Small intestine (tissue), 7 donors: ENCODE measurements around the gene COX10. TPM values are rescaled to one million over a fixed set of nuclear protein-coding genes. Genes with fewer than 3 reads are reported as not detected.
A peak's percentile ranks its signal among the peaks of the same experiment; 100 is the strongest.

ENCODE experiments used
- DNase-seq, 2 donors: peaks; one replicate each; pipeline versions ENCODE4 v3.0.0 to v3.0.0-alpha.2; 2013
- FAIRE-seq: peaks from 2 replicates; lab custom pipeline; 2012; peaks lifted over from hg19 to GRCh38; lab: Jason Lieb, UNC
- H3K27ac ChIP-seq, 3 donors: one replicate each; pipeline ENCODE4 v1.5.1; 2013; ENCODE audit warnings: low read length in 2 of 3, mild to moderate bottlenecking in 2 of 3, control low read depth in 1 of 3, inconsistent platforms in 1 of 3, low read depth in 1 of 3, moderate library complexity in 1 of 3
- H3K27me3 ChIP-seq, 3 donors: one replicate each; pipeline ENCODE4 v1.6.1; 2013; ENCODE audit warnings: low read length in 3 of 3, inconsistent platforms in 1 of 3; ENCODE audit not compliant: control insufficient read depth in 3 of 3, insufficient read depth in 3 of 3
- H3K36me3 ChIP-seq, 3 donors: one replicate each; pipeline ENCODE4 v1.6.1; 2013; ENCODE audit warnings: low read length in 3 of 3, inconsistent platforms in 1 of 3, low read depth in 1 of 3, mild to moderate bottlenecking in 1 of 3, moderate library complexity in 1 of 3; ENCODE audit not compliant: control insufficient read depth in 3 of 3, insufficient read depth in 2 of 3
- H3K4me1 ChIP-seq, 3 donors: one replicate each; pipeline ENCODE4 v1.6.1; 2013; ENCODE audit warnings: low read length in 2 of 3, inconsistent platforms in 1 of 3, low read depth in 1 of 3, mild to moderate bottlenecking in 1 of 3, moderate library complexity in 1 of 3; ENCODE audit not compliant: control insufficient read depth in 3 of 3, insufficient read depth in 2 of 3
- H3K4me3 ChIP-seq, 3 donors: one replicate each; pipeline ENCODE4 v1.5.1; 2013; ENCODE audit warnings: low read length in 3 of 3, control low read depth in 1 of 3, inconsistent platforms in 1 of 3, low read depth in 1 of 3, mild to moderate bottlenecking in 1 of 3, moderate library complexity in 1 of 3
- H3K9me3 ChIP-seq, 2 donors: one replicate each; pipeline ENCODE4 v1.6.1; 2013; ENCODE audit warnings: low read depth in 1 of 2, low read length in 1 of 2; ENCODE audit not compliant: control insufficient read depth in 2 of 2, insufficient read depth in 1 of 2
- WGBS, 3 donors: extraction: QIAGEN DNeasy Blood & Tissue Kit; methylation state at CpG; one replicate each; pipeline ENCODE4 v1.1.7; 2013; 5-methylcytosine and 5-hydroxymethylcytosine counted together
- polyA plus RNA-seq, 4 donors: library from polyadenylated mRNA; stranded (reverse) in 3 of 4; unstranded in 1 of 4; fragments of 200-250 nt in 3 of 4; fragments of 120-200 nt in 1 of 4; gene quantifications; one replicate each; pipeline versions ENCODE4 v1.2.1 to v1.2.3, GENCODE V29; 2013
- donor health status: healthy with polysubstance abuse.
- donor health status: control.
- donor health status: control.
- donor health status: Bipolar disorder and iron deficiency.
- donor health status: healthy.

COX10 gene
- polyA plus RNA-seq, 4 donors = 10.8 to 18.1 (median 16.2) TPM

- WGBS, 3 donors = 12 to 34% (median 22%) methylated on average over 10 of the region's 10 CpGs
- Histone ChIP-seq H3K9me3 (no peaks in the 10 kb centered on the region), H3K4me1 (peaks cover 14 to 20% (median 16%) of the 10 kb centered on the region in 3 donors), H3K4me3 (no peak overlapping the region), H3K36me3 (peaks cover 0 to 19% (median 0%) of the 10 kb centered on the region in 3 donors), H3K27me3 (no peaks in the 10 kb centered on the region), H3K27ac (peak overlapping the region in 2 of 3 donors; percentile 50 to 52)
- peak; percentile 56 to 66 for DNase-seq
- FAIRE-seq = no peak
These were observed 132.0 kb downstream of the COX10 start for GRCh38 chr17:14201021-14201987.

DNA sequence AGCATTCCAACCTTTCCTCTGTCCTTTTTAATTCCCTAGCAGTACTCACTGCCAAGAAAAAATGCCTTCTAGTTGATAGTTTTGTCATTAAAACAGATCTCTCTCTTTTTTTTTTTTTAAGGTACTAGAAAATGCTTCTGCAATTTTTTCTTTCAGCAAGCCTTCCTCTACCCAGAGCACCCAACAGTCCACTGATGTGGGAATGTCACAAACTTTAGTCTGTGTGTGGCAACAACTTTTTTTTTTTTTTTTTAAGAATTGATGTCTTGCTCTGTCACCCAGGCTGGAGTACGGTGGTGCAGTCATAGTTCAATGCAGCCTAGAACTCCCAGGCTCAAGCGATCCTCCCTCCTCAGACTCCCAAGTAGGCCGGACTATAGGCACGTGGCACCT is 132.7 kb downstream of the COX10 start:
- no peaks in the 10 kb centered on the region for H3K9me3 ChIP-seq
- peak overlapping the region in 2 of 3 donors; percentile 50 to 52 for H3K27ac ChIP-seq
- H3K27me3 ChIP-seq = no peaks in the 10 kb centered on the region
- peaks cover 0 to 26% (median 0%) of the 10 kb centered on the region in 3 donors for H3K36me3 ChIP-seq
- 94 to 97% (median 95%) methylated on average over 4 of the region's 4 CpGs for WGBS, 3 donors
- FAIRE-seq = no peak
- peaks cover 11 to 20% (median 16%) of the 10 kb centered on the region in 3 donors for H3K4me1 ChIP-seq
- no peak for DNase-seq
- H3K4me3 ChIP-seq = no peak overlapping the region

- Histone ChIP-seq H3K9me3 (no peaks in the 10 kb centered on the region), H3K4me1 (peaks cover 10 to 20% (median 16%) of the 10 kb centered on the region in 3 donors), H3K36me3 (peaks cover 0 to 30% (median under 1%) of the 10 kb centered on the region in 3 donors), H3K27ac (no peak overlapping the region), H3K4me3 (no peak overlapping the region), H3K27me3 (no peaks in the 10 kb centered on the region)
- DNase-seq (no peak), FAIRE-seq (no peak)
- WGBS, 3 donors = 86 to 95% (median 89%) methylated on average over 10 of the region's 10 CpGs
These were observed 133.3 kb downstream of the COX10 start for GRCh38 chr17:14202388-14203166.

- Histone ChIP-seq H3K9me3 (no peaks in the 10 kb centered on the region), H3K27me3 (no peaks in the 10 kb centered on the region), H3K36me3 (peaks cover 0 to 34% (median 2%) of the 10 kb centered on the region in 3 donors), H3K27ac (no peak overlapping the region), H3K4me3 (no peak overlapping the region), H3K4me1 (peaks cover 7 to 16% (median 16%) of the 10 kb centered on the region in 3 donors)
- FAIRE-seq = no peak
- WGBS, 3 donors = 89 to 97% (median 91%) methylated on average over 3 of the region's 3 CpGs
- DNase-seq = no peak
These were observed 134.1 kb downstream of the COX10 start for GRCh38 chr17:14203388-14203787.

GRCh38 chr17:14204084-14204483 is 134.8 kb downstream of the COX10 start:
- Histone ChIP-seq H3K27ac (no peak overlapping the region), H3K9me3 (no peaks in the 10 kb centered on the region), H3K4me3 (no peak overlapping the region), H3K27me3 (no peaks in the 10 kb centered on the region), H3K36me3 (peaks cover 0 to 34% (median 2%) of the 10 kb centered on the region in 3 donors), H3K4me1 (peaks cover 7 to 21% (median 16%) of the 10 kb centered on the region in 3 donors)
- DNase-seq = peak in 1 of 2 donors; percentile 12
- WGBS, 3 donors = 61 to 67% (median 66%) methylated on average over 5 of the region's 5 CpGs
- FAIRE-seq = no peak

DNA sequence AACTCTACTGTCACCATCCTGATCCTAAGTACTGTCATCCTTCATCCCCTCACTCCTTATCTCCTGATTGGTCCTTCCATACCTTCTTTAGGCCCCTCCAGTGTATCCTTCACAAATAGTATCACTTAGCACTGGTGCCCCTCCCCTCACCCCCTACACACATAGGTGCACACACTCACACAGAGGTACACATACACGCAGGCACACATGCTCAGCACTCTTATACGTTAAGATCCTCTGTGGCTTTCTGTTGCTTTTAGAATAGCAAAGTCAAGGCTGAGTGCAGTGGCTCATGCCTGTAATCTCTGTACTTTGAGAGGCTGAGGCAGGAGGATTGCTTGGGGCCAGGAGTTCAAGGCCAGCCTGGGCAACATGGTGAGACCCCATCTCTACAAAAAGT is 135.2 kb downstream of the COX10 start:
- no peaks in the 10 kb centered on the region for H3K27me3 ChIP-seq
- peaks cover 7 to 23% (median 16%) of the 10 kb centered on the region in 3 donors for H3K4me1 ChIP-seq
- no peak overlapping the region for H3K27ac ChIP-seq
- WGBS, 3 donors = 90 to 95% (median 92%) methylated on average over 2 of the region's 2 CpGs
- FAIRE-seq (no peak), DNase-seq (no peak)
- H3K36me3 ChIP-seq = peaks cover 0 to 34% (median 2%) of the 10 kb centered on the region in 3 donors
- H3K4me3 ChIP-seq = no peak overlapping the region
- H3K9me3 ChIP-seq = no peaks in the 10 kb centered on the region

DNA sequence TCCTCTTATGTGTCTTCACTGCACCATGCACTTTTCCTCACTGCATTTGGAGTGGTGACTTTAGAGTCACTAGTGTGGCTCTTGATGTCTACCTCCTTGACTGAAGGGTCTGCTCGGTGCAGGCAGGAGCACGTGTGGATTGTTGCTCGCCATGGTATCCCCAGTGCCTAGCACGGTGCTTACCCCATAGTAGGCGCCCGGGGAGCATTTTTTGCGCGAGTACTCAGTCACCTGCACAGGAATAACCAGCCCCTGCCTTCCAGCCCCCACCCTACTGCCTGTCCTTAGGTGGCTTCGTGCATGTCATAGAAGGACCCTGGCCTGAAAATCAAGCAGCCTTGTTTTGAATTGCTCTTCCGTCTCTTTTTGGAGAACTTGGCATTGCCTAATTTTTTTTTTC is 136.1 kb downstream of the COX10 start:
- DNase-seq = no peak
- H3K9me3 ChIP-seq = no peaks in the 10 kb centered on the region
- peaks cover 7 to 31% (median 12%) of the 10 kb centered on the region in 3 donors for H3K4me1 ChIP-seq

DNA sequence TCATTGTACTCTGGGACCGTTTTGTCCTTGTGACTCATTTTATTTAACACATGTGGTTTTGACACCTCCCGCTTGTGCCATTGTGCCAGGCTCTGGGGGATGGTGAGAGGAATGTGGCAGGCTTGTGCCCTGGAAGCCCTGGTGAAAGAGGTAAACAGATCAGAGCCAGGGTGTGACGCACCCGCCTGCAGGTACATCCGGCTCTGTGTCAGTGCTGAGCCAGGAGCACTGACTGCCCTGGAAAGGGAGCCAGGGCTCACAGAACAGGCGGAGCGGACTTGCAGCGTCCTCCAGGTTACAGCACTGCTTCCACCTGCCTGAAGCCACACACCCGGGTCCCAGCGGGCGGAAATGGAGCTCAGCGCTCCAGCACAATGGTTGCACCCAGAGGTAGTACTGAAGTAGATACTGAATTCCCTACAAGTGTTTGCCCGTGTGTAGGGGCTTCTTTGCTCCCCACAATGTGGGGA is 136.7 kb downstream of the COX10 start:
- Histone ChIP-seq H3K27ac (peak overlapping the region in 1 of 3 donors; percentile 39), H3K4me3 (no peak overlapping the region), H3K4me1 (peaks cover 7 to 31% (median 7%) of the 10 kb centered on the region in 3 donors), H3K9me3 (no peaks in the 10 kb centered on the region), H3K27me3 (no peaks in the 10 kb centered on the region), H3K36me3 (peaks cover 0 to 35% (median 2%) of the 10 kb centered on the region in 3 donors)
- FAIRE-seq (no peak), DNase-seq (peak in 1 of 2 donors; percentile 86)
- 6 to 58% (median 37%) methylated on average over 13 of the region's 13 CpGs for WGBS, 3 donors

More for the DNA sequence above, 136.1 kb downstream of the COX10 start:
- Histone ChIP-seq H3K27ac (no peak overlapping the region), H3K4me3 (no peak overlapping the region), H3K27me3 (no peaks in the 10 kb centered on the region), H3K36me3 (peaks cover 0 to 35% (median 2%) of the 10 kb centered on the region in 3 donors)
- 96% methylated on average over 10 of the region's 10 CpGs for WGBS, 3 donors
- no peak for FAIRE-seq
